K562 (cell line): ENCODE results near the gene SPTAN1. TPM values are rescaled to one million over a fixed set of nuclear protein-coding genes. Genes with fewer than 3 reads are reported as not detected.

Experiments used
- ARID1B ChIP-seq: fragments of 450-650 bp; IDR thresholded peaks from 2 replicates; pipeline ENCODE4 v1.6.1; 2016; ENCODE audit warnings: antibody characterized with exemption, mild to moderate bottlenecking, inconsistent platforms
- CBFA2T2 ChIP-seq: fragments of 450-650 bp; conservative IDR thresholded peaks from 2 replicates; pipeline ENCODE4 v1.6.1; 2017; ENCODE audit warnings: mild to moderate bottlenecking
- CEBPB ChIP-seq: fragments of 450-650 bp; IDR thresholded peaks from 2 replicates; pipeline ENCODE4 v1.6.1; 2016; ENCODE audit warnings: missing genetic modification characterization, missing compliant biosample characterization
- DDX20 ChIP-seq: fragments of 450-650 bp; IDR thresholded peaks from 2 replicates; pipeline ENCODE4 v1.6.1; 2016; ENCODE audit warnings: missing genetic modification characterization, low read depth, mild to moderate bottlenecking, missing compliant biosample characterization, moderate library complexity
- E2F1 ChIP-seq: sonication (generic); formaldehyde crosslinking; IDR thresholded peaks from 2 replicates; pipeline ENCODE4 v1.8.1; 2023; ENCODE audit warnings: mild to moderate bottlenecking, missing genetic modification reagents, moderate library complexity
- ELF1 ChIP-seq: fragments of 200-800 bp; sonication (Bioruptor generic); IDR thresholded peaks from 2 replicates; pipeline ENCODE4 v1.6.1; 2016; ENCODE audit warnings: missing genetic modification characterization, missing compliant biosample characterization
- EP400 ChIP-seq: fragments of 450-650 bp; IDR thresholded peaks from 2 replicates; pipeline ENCODE4 v1.6.1; 2017; ENCODE audit warnings: antibody characterized with exemption, mild to moderate bottlenecking, moderate library complexity
- FUS ChIP-seq: fragments of 200-400 bp; formaldehyde crosslinking; optimal IDR thresholded peaks from 2 replicates; pipeline ENCODE3; 2017; ENCODE audit warnings: low read depth, low read length
- HES1 ChIP-seq: fragments of 450-650 bp; IDR thresholded peaks from 2 replicates; pipeline ENCODE4 v1.6.1; 2016; ENCODE audit warnings: low read depth, mild to moderate bottlenecking, moderate library complexity
- HNRNPUL1 ChIP-seq: fragments of 200-400 bp; formaldehyde crosslinking; IDR thresholded peaks from 2 replicates; pipeline ENCODE4 v1.6.1; 2017; ENCODE audit warnings: low read length
- MCM7 ChIP-seq, 2 experiments: fragments of 450-650 bp; IDR thresholded peaks; 2 replicates each; pipeline ENCODE4 v1.6.1; 2016 to 2018
- MEIS2 ChIP-seq: fragments of 450-650 bp; IDR thresholded peaks from 2 replicates; pipeline ENCODE4 v1.6.1; 2014; ENCODE audit warnings: mild to moderate bottlenecking; ENCODE audit not compliant: partially characterized antibody
- NCOA1 ChIP-seq: fragments of 450-650 bp; IDR thresholded peaks from 2 replicates; pipeline ENCODE4 v1.6.1; 2016; ENCODE audit warnings: low read depth
- RBM25 ChIP-seq: fragments of 200-400 bp; formaldehyde crosslinking; IDR thresholded peaks from 2 replicates; pipeline ENCODE4 v1.6.1; 2018; ENCODE audit warnings: low read length, low read depth, moderate library complexity; ENCODE audit not compliant: severe bottlenecking
- SMARCB1 ChIP-seq: IDR thresholded peaks from 2 replicates; pipeline ENCODE4 v1.6.1; 2011; ENCODE audit warnings: improper control_type of control experiment, low read depth; ENCODE audit not compliant: insufficient read length
- U2AF1 ChIP-seq: fragments of 200-400 bp; formaldehyde crosslinking; optimal IDR thresholded peaks from 2 replicates; pipeline ENCODE3; 2017; ENCODE audit warnings: mild to moderate bottlenecking, low read depth, low read length, moderate library complexity
- ZBTB2 ChIP-seq: fragments of 450-650 bp; IDR thresholded peaks from 2 replicates; pipeline ENCODE4 v1.6.1; 2016; ENCODE audit warnings: antibody characterized with exemption
- ZNF175 ChIP-seq: fragments of 200-800 bp; sonication (Bioruptor generic); IDR thresholded peaks from 2 replicates; pipeline ENCODE4 v1.6.1; 2016; ENCODE audit warnings: low read depth, mild to moderate bottlenecking, missing genetic modification characterization, missing compliant biosample characterization
- ZNF347 ChIP-seq: fragments of 450-650 bp; formaldehyde crosslinking; IDR thresholded peaks from 2 replicates; pipeline ENCODE4 v1.4.0; 2020; ENCODE audit warnings: low read depth, mild to moderate bottlenecking, moderate library complexity
- ZNF436 ChIP-seq: fragments of 250-450, 450-650 bp; sonication (Bioruptor Pico); formaldehyde crosslinking; IDR thresholded peaks from 2 replicates; pipeline ENCODE4 v1.7.0; 2020; ENCODE audit warnings: mild to moderate bottlenecking
- polyA plus RNA-seq, 8 experiments: library from polyadenylated mRNA; depleted of rRNA in 4 of 8; stranded (reverse) in 5 of 8; unstranded in 3 of 8; fragments of >200 nt; fragmentation: Nextera tagmentation in 2 of 8; fragmentation: Illumina TruSeq in 1 of 8; extraction: Ambion mirVana in 2 of 8; extraction: Trizol in 1 of 8; gene quantifications; 2 replicates each; pipeline versions ENCODE4 v1.2.1 to v1.2.3, GENCODE V29; 2011 to 2014; ENCODE audit warnings: inconsistent platforms in 1 of 8, missing spikeins in 1 of 8
- total RNA-seq, 7 experiments: library from RNA; depleted of rRNA in 6 of 7; stranded (reverse); fragments of >200 nt in 6 of 7; fragmentation: Illumina TruSeq in 2 of 7; extraction: Trizol in 2 of 7; gene quantifications; 2 replicates each; pipeline versions ENCODE4 v1.2.1 to v1.2.3, GENCODE V29; 2011 to 2021; ENCODE audit warnings: low replicate concordance in 1 of 7
- TF ChIP-seq, protein P1 (sequence below): sonication (generic); formaldehyde crosslinking; IDR thresholded peaks from 2 replicates; pipeline ENCODE4 v1.4.0; 2020; ENCODE audit warnings: mild to moderate bottlenecking, missing genetic modification reagents
- TF ChIP-seq, protein P2 (sequence below), 2 experiments: fragments of 450-650 bp; conservative IDR thresholded peaks; 2 replicates each; pipeline ENCODE4 v1.6.1; 2017; ENCODE audit warnings: mild to moderate bottlenecking in 2 of 2, moderate library complexity in 2 of 2

Gene SPTAN1
- total and polyA plus RNA-seq, 9 of the 15 experiments (the other 6 are each of a cell fraction or from before 2014, with no cell fraction given) = 1.5 to 13.5 (median 6.8) TPM

- TF ChIP-seq DDX20 (tag) = no peak
- no peak; the same call in 1 of the 2 replicates for TF ChIP-seq E2F1 (CRISPR knock-in tag)
- TF ChIP-seq, protein P1, sequence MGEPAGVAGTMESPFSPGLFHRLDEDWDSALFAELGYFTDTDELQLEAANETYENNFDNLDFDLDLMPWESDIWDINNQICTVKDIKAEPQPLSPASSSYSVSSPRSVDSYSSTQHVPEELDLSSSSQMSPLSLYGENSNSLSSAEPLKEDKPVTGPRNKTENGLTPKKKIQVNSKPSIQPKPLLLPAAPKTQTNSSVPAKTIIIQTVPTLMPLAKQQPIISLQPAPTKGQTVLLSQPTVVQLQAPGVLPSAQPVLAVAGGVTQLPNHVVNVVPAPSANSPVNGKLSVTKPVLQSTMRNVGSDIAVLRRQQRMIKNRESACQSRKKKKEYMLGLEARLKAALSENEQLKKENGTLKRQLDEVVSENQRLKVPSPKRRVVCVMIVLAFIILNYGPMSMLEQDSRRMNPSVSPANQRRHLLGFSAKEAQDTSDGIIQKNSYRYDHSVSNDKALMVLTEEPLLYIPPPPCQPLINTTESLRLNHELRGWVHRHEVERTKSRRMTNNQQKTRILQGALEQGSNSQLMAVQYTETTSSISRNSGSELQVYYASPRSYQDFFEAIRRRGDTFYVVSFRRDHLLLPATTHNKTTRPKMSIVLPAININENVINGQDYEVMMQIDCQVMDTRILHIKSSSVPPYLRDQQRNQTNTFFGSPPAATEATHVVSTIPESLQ (CRISPR knock-in tag) = peak; percentile 82
- TF ChIP-seq ELF1 (tag) = peak; percentile 90
- no peak for TF ChIP-seq ZNF436 (CRISPR knock-in tag)
- TF ChIP-seq ZBTB2 = peak; percentile 86
- no peak for TF ChIP-seq MCM7 (IDR thresholded peaks at IDR 0.05)
- TF ChIP-seq NCOA1 = no peak
- no peak for TF ChIP-seq ZNF347 (CRISPR knock-in tag)
- no peak for TF ChIP-seq ARID1B
- TF ChIP-seq, protein P2, sequence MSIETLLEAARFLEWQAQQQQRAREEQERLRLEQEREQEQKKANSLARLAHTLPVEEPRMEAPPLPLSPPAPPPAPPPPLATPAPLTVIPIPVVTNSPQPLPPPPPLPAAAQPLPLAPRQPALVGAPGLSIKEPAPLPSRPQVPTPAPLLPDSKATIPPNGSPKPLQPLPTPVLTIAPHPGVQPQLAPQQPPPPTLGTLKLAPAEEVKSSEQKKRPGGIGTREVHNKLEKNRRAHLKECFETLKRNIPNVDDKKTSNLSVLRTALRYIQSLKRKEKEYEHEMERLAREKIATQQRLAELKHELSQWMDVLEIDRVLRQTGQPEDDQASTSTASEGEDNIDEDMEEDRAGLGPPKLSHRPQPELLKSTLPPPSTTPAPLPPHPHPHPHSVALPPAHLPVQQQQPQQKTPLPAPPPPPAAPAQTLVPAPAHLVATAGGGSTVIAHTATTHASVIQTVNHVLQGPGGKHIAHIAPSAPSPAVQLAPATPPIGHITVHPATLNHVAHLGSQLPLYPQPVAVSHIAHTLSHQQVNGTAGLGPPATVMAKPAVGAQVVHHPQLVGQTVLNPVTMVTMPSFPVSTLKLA (conservative IDR thresholded peaks at IDR 0.05) = peak; percentile 56 to 77
- peak; percentile 78 for TF ChIP-seq MEIS2
- TF ChIP-seq CEBPB = no peak
- no peak for TF ChIP-seq SMARCB1
- TF ChIP-seq HNRNPUL1 = no peak
- no peak for TF ChIP-seq RBM25
- TF ChIP-seq CBFA2T2 = no peak
- no peak for TF ChIP-seq FUS
- TF ChIP-seq HES1 = no peak
- no peak for TF ChIP-seq U2AF1
- TF ChIP-seq EP400 = peak; percentile 72
- no peak for TF ChIP-seq ZNF175 (CRISPR knock-in tag)
Measured at GRCh38 chr9:128504485-128505413, 47.6 kb upstream of the SPTAN1 start, which contains the start of gene GLE1 (continued).
